SK-N-SH treated with all-trans-retinoic acid at 6 μM for 48 hours (cell line): ENCODE results near the gene DCTN2.
A peak's percentile ranks its signal among the peaks of the same experiment; 100 is the strongest.

Experiments
- ATAC-seq: fragments of 200-7000 bp; cut with Tn5 transposase; 3 replicates; pipeline ENCODE4 v1.9.1; 2020; ENCODE audit warnings: mild to moderate bottlenecking, moderate library complexity
- ARNTL ChIP-seq: fragments of 450-650 bp; formaldehyde crosslinking; IDR thresholded peaks from 2 replicates; pipeline ENCODE4 v1.5.0; 2020; ENCODE audit warnings: low read depth, mild to moderate bottlenecking, moderate library complexity, borderline replicate concordance
- BACH2 ChIP-seq: fragments of 250-450 bp; sonication (Bioruptor Pico); IDR thresholded peaks from 2 replicates; pipeline ENCODE4 v1.9.0; 2021; ENCODE audit warnings: mild to moderate bottlenecking, borderline replicate concordance
- CSDC2 ChIP-seq: fragments of 250-450 bp; sonication (Bioruptor Pico); IDR thresholded peaks from 2 replicates; pipeline ENCODE4 v1.5.0; 2020; ENCODE audit warnings: mild to moderate bottlenecking, moderate library complexity
- ESRRG ChIP-seq: fragments of 250-450 bp; sonication (Bioruptor Pico); IDR thresholded peaks from 2 replicates; pipeline ENCODE4 v1.6.1; 2021; ENCODE audit warnings: mild to moderate bottlenecking
- GLIS3 ChIP-seq: fragments of 250-450 bp; sonication (Bioruptor Pico); IDR thresholded peaks from 2 replicates; pipeline ENCODE4 v1.5.0; 2020; ENCODE audit warnings: mild to moderate bottlenecking, moderate library complexity
- ISL1 ChIP-seq: fragments of 250-450 bp; sonication (Bioruptor Pico); IDR thresholded peaks from 2 replicates; pipeline ENCODE4 v2.1.2; 2022; ENCODE audit warnings: mild to moderate bottlenecking, moderate library complexity
- OSR1 ChIP-seq: fragments of 250-450 bp; sonication (Bioruptor Pico); IDR thresholded peaks from 2 replicates; pipeline ENCODE4 v1.8.0; 2022; ENCODE audit warnings: moderate library complexity, mild to moderate bottlenecking, inconsistent platforms
- PPARA ChIP-seq: fragments of 250-450 bp; sonication (Bioruptor Pico); IDR thresholded peaks from 2 replicates; pipeline ENCODE4 v1.5.0; 2020; ENCODE audit warnings: mild to moderate bottlenecking, borderline replicate concordance
- RARB ChIP-seq: fragments of 250-450 bp; sonication (Bioruptor Pico); IDR thresholded peaks from 2 replicates; pipeline ENCODE4 v1.8.0; 2021; ENCODE audit warnings: mild to moderate bottlenecking, moderate library complexity
- SNAI2 ChIP-seq: fragments of 250-450 bp; sonication (Bioruptor Pico); IDR thresholded peaks from 2 replicates; pipeline ENCODE4 v1.5.0; 2020; ENCODE audit warnings: mild to moderate bottlenecking, moderate library complexity
- TCF4 ChIP-seq: fragments of 250-450 bp; sonication (Bioruptor Pico); IDR thresholded peaks from 2 replicates; pipeline ENCODE4 v1.8.0; 2021; ENCODE audit warnings: mild to moderate bottlenecking, moderate library complexity, borderline replicate concordance
- TOX ChIP-seq: fragments of 250-450 bp; sonication (Bioruptor Pico); IDR thresholded peaks from 2 replicates; pipeline ENCODE4 v1.8.0; 2021; ENCODE audit warnings: mild to moderate bottlenecking, moderate library complexity, borderline replicate concordance
- ZC3H10 ChIP-seq: fragments of 250-450 bp; sonication (Bioruptor Pico); IDR thresholded peaks from 2 replicates; pipeline ENCODE4 v1.5.1; 2021; ENCODE audit warnings: mild to moderate bottlenecking, moderate library complexity
- ZFP3 ChIP-seq: fragments of 250-450 bp; sonication (Bioruptor Pico); IDR thresholded peaks from 2 replicates; pipeline ENCODE4 v1.5.0; 2020; ENCODE audit warnings: mild to moderate bottlenecking, moderate library complexity
- ZFP30 ChIP-seq: fragments of 450-650 bp; formaldehyde crosslinking; IDR thresholded peaks from 2 replicates; pipeline ENCODE4 v1.5.0; 2022; ENCODE audit warnings: mild to moderate bottlenecking, moderate library complexity
- ZNF565 ChIP-seq: fragments of 450-650 bp; formaldehyde crosslinking; conservative IDR thresholded peaks from 2 replicates; pipeline ENCODE4 v1.5.0; 2020; ENCODE audit warnings: low read depth, mild to moderate bottlenecking, moderate library complexity
- ZNF70 ChIP-seq: fragments of 450-650 bp; formaldehyde crosslinking; IDR thresholded peaks from 2 replicates; pipeline ENCODE4 v1.5.0; 2020; ENCODE audit warnings: mild to moderate bottlenecking, moderate library complexity
- ZNF8 ChIP-seq: fragments of 450-650 bp; formaldehyde crosslinking; IDR thresholded peaks from 2 replicates; pipeline ENCODE4 v1.5.0; 2020; ENCODE audit warnings: mild to moderate bottlenecking, moderate library complexity
- TF ChIP-seq, protein P1 (sequence below): fragments of 250-450 bp; sonication (Bioruptor Pico); IDR thresholded peaks from 2 replicates; pipeline ENCODE4 v1.5.1; 2021; ENCODE audit warnings: mild to moderate bottlenecking, moderate library complexity
- TF ChIP-seq, protein P2 (sequence below): fragments of 250-450 bp; sonication (Bioruptor Pico); IDR thresholded peaks from 2 replicates; pipeline ENCODE4 v1.5.1; 2020; ENCODE audit warnings: low read depth, mild to moderate bottlenecking, moderate library complexity
- TF ChIP-seq, protein P3 (sequence below): fragments of 250-450 bp; sonication (Bioruptor Pico); IDR thresholded peaks from 2 replicates; pipeline ENCODE4 v1.8.0; 2020; ENCODE audit warnings: mild to moderate bottlenecking, moderate library complexity, borderline replicate concordance
- TF ChIP-seq, protein P4 (sequence below): fragments of 250-450 bp; sonication (Bioruptor Pico); IDR thresholded peaks from 2 replicates; pipeline ENCODE4 v1.5.0; 2020; ENCODE audit warnings: mild to moderate bottlenecking, moderate library complexity

DCTN2 gene

DNA sequence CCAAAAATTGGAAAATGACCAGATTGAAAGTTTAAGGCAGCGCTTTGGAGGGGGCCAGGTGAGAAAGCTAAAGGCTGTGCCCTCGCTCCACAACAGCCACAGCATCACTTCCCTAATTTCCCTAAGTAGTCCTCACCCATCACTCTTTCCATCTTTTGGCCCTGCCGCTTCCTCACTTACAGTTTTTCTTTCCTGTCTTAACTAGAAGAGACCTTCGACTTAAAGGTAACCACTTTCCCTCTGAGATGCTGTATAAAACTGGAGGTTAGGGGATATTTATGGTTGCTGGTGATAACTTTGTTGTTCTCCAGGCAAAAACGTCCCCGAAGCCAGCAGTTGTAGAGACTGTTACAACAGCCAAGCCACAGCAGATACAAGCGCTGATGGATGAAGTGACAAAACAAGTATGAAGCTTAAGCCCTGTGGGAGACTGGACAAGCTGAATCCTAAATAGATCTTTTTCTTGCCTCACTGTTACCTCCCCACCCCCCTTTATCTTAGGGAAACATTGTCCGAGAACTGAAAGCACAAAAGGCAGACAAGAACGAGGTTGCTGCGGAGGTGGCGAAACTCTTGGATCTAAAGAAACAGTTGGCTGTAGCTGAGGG is 31.0 kb downstream of the DCTN2 start:
- ATAC-seq: no peak
- TF ChIP-seq ISL1 (no peak), TOX (CRISPR knock-in tag) (no peak), PPARA (CRISPR knock-in tag) (no peak), OSR1 (CRISPR knock-in tag) (no peak), ZNF8 (CRISPR knock-in tag) (no peak), SNAI2 (no peak)
- TF ChIP-seq, protein P1, sequence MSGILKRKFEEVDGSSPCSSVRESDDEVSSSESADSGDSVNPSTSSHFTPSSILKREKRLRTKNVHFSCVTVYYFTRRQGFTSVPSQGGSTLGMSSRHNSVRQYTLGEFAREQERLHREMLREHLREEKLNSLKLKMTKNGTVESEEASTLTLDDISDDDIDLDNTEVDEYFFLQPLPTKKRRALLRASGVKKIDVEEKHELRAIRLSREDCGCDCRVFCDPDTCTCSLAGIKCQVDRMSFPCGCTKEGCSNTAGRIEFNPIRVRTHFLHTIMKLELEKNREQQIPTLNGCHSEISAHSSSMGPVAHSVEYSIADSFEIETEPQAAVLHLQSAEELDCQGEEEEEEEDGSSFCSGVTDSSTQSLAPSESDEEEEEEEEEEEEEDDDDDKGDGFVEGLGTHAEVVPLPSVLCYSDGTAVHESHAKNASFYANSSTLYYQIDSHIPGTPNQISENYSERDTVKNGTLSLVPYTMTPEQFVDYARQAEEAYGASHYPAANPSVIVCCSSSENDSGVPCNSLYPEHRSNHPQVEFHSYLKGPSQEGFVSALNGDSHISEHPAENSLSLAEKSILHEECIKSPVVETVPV: 0 out of 2 replicates have a peak, but pooled peaks have one; percentile 17
- TF ChIP-seq, protein P2, sequence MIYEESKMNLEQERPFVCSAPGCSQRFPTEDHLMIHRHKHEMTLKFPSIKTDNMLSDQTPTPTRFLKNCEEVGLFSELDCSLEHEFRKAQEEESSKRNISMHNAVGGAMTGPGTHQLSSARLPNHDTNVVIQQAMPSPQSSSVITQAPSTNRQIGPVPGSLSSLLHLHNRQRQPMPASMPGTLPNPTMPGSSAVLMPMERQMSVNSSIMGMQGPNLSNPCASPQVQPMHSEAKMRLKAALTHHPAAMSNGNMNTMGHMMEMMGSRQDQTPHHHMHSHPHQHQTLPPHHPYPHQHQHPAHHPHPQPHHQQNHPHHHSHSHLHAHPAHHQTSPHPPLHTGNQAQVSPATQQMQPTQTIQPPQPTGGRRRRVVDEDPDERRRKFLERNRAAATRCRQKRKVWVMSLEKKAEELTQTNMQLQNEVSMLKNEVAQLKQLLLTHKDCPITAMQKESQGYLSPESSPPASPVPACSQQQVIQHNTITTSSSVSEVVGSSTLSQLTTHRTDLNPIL (CRISPR knock-in tag): no peak
- TF ChIP-seq, all 23 proteins: peak for 1

DNA sequence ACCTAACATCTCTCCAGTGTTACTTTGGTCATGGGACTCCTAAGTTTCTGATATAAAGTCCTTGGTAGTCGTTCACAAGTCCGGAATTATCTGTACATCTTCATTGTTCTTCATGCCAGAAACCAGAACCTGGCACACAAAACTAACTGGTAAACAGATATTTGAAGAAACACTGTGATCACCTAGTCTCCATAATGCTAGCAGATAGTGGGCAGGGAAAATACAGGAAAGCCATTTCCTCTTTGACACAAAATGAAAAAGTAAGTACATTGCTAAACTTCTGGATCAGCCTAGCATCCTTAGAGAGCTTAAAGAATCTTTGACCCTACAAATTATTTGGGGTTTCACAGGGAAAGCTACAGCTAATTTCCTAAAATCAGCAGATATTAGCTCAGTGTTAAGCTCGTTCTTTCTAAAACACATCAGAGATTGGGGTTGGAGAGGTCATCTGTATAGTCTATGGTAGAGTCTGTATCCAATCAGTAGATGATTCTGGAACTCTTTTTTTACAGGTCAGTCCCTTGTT is 31.5 kb downstream of the DCTN2 start:
- ATAC-seq: no peak
- TF ChIP-seq, protein P2 (CRISPR knock-in tag): no peak
- TF ChIP-seq BACH2 (CRISPR knock-in tag): no peak
- TF ChIP-seq ZC3H10 (CRISPR knock-in tag): no peak
- TF ChIP-seq OSR1 (CRISPR knock-in tag): no peak
- no peak for TF ChIP-seq ZFP3 (CRISPR knock-in tag)
- TF ChIP-seq CSDC2 (CRISPR knock-in tag): no peak
- TF ChIP-seq ISL1: no peak
- TF ChIP-seq ARNTL (CRISPR knock-in tag): no peak
- TF ChIP-seq, protein P3, sequence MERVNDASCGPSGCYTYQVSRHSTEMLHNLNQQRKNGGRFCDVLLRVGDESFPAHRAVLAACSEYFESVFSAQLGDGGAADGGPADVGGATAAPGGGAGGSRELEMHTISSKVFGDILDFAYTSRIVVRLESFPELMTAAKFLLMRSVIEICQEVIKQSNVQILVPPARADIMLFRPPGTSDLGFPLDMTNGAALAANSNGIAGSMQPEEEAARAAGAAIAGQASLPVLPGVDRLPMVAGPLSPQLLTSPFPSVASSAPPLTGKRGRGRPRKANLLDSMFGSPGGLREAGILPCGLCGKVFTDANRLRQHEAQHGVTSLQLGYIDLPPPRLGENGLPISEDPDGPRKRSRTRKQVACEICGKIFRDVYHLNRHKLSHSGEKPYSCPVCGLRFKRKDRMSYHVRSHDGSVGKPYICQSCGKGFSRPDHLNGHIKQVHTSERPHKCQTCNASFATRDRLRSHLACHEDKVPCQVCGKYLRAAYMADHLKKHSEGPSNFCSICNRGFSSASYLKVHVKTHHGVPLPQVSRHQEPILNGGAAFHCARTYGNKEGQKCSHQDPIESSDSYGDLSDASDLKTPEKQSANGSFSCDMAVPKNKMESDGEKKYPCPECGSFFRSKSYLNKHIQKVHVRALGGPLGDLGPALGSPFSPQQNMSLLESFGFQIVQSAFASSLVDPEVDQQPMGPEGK: no peak
- no peak for TF ChIP-seq RARB (CRISPR knock-in tag)
- TF ChIP-seq, protein P1: no peak
- TF ChIP-seq ESRRG (CRISPR knock-in tag): no peak
- no peak for TF ChIP-seq ZNF70 (CRISPR knock-in tag)
- TF ChIP-seq ZFP30 (CRISPR knock-in tag): no peak
- no peak for TF ChIP-seq PPARA (CRISPR knock-in tag)
- no peak for TF ChIP-seq ZNF8 (CRISPR knock-in tag)

DNA sequence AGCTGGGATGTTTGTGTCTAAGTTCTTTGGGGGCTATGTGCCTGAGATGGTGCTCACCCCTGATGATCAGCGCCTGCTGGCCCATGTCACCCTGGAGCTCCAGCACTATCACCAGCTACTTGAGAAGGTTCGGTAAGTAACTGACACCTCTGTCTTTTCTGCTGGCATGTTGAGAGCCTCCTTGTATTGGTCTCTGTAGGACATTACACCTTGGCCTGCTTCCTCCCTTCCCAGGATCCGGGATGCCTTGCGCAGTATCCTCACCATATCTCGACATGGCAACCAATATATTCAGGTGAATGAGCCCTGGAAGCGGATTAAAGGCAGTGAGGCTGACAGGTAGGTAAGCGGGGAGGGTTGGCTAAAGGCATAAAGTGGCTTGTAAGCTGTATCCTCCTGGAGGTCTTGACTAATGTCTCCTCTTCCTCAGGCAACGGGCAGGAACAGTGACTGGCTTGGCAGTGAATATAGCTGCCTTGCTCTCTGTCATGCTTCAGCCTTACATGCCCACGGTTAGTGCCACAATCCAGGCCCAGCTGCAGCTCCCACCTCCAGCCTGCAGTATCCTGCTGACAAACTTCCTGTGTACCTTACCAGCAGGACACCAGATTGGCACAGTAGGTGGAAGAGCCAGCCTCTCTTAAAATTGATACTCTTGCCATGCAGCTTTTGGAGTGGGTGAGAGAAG is 32.1 kb downstream of the DCTN2 start:
- no peak for ATAC-seq
- TF ChIP-seq, protein P4, sequence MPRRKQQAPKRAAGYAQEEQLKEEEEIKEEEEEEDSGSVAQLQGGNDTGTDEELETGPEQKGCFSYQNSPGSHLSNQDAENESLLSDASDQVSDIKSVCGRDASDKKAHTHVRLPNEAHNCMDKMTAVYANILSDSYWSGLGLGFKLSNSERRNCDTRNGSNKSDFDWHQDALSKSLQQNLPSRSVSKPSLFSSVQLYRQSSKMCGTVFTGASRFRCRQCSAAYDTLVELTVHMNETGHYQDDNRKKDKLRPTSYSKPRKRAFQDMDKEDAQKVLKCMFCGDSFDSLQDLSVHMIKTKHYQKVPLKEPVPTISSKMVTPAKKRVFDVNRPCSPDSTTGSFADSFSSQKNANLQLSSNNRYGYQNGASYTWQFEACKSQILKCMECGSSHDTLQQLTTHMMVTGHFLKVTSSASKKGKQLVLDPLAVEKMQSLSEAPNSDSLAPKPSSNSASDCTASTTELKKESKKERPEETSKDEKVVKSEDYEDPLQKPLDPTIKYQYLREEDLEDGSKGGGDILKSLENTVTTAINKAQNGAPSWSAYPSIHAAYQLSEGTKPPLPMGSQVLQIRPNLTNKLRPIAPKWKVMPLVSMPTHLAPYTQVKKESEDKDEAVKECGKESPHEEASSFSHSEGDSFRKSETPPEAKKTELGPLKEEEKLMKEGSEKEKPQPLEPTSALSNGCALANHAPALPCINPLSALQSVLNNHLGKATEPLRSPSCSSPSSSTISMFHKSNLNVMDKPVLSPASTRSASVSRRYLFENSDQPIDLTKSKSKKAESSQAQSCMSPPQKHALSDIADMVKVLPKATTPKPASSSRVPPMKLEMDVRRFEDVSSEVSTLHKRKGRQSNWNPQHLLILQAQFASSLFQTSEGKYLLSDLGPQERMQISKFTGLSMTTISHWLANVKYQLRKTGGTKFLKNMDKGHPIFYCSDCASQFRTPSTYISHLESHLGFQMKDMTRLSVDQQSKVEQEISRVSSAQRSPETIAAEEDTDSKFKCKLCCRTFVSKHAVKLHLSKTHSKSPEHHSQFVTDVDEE (CRISPR knock-in tag): no peak
- no peak for TF ChIP-seq BACH2 (CRISPR knock-in tag)
- TF ChIP-seq GLIS3 (CRISPR knock-in tag): no peak
- no peak for TF ChIP-seq ZNF565 (CRISPR knock-in tag)
- no peak for TF ChIP-seq ISL1
- no peak for TF ChIP-seq CSDC2 (CRISPR knock-in tag)
- TF ChIP-seq TOX (CRISPR knock-in tag): no peak
- no peak for TF ChIP-seq PPARA (CRISPR knock-in tag)
- no peak for TF ChIP-seq TCF4 (CRISPR knock-in tag)
- TF ChIP-seq ZFP30 (CRISPR knock-in tag): no peak
- TF ChIP-seq ZNF70 (CRISPR knock-in tag): no peak
- TF ChIP-seq, protein P1: no peak
- no peak for TF ChIP-seq ZFP3 (CRISPR knock-in tag)
- no peak for TF ChIP-seq ZC3H10 (CRISPR knock-in tag)
